CD4-positive, alpha-beta memory T cell (primary cell): ENCODE data around the gene SPECC1. TPM values are rescaled to one million over a fixed set of nuclear protein-coding genes. Genes with fewer than 3 reads are reported as not detected.
"Not testable (repeated sequence)": the region's sequence is repeated elsewhere in the genome, so short reads cannot be mapped to it uniquely, and the experiment has no call there.

ENCODE experiments used
- CTCF ChIA-PET: fragments of 350-600 bp; sonication (Branson Sonifier 250); formaldehyde crosslinking; loops from one replicate; lab custom pipeline; 2021; ENCODE audit warnings: inconsistent platforms; ENCODE audit not compliant: partially characterized antibody; lab: Charles Lee
- POLR2A ChIA-PET: fragments of 350-600 bp; sonication (Branson Sonifier 250); formaldehyde crosslinking; loops from one replicate; lab custom pipeline; 2021; ENCODE audit not compliant: partially characterized antibody; lab: Charles Lee
- DNase-seq, 5 donors: peaks; one replicate each; pipeline versions ENCODE4 v3.0.0 to v3.0.0-alpha.2; 2020 to 2022; ENCODE audit warnings: mixed read lengths in 1 of 5
- H3K27ac ChIP-seq: one replicate; pipeline ENCODE4 v1.7.0; 2013; ENCODE audit warnings: low read depth, low read length
- H3K27me3 ChIP-seq: 2 replicates; pipeline ENCODE4 v1.7.0; 2013; ENCODE audit warnings: mild to moderate bottlenecking, low read length, moderate library complexity; ENCODE audit not compliant: insufficient read depth
- H3K36me3 ChIP-seq: 2 replicates; pipeline ENCODE4 v1.7.0; 2013; ENCODE audit warnings: mild to moderate bottlenecking, low read length, moderate library complexity; ENCODE audit not compliant: insufficient read depth
- H3K4me1 ChIP-seq: 2 replicates; pipeline ENCODE4 v1.7.0; 2013; ENCODE audit warnings: mild to moderate bottlenecking, low read length, moderate library complexity; ENCODE audit not compliant: insufficient read depth
- H3K4me3 ChIP-seq, 2 donors: one replicate each; pipeline ENCODE4 v1.7.0; 2013; ENCODE audit warnings: low read length in 2 of 2, mild to moderate bottlenecking in 1 of 2
- H3K9me3 ChIP-seq, 2 donors: one replicate each; pipeline ENCODE4 v1.7.0; 2013; ENCODE audit warnings: low read length in 2 of 2, control low read depth in 1 of 2; ENCODE audit not compliant: control insufficient read depth in 1 of 2
- H3K27ac Mint-ChIP-seq, 7 donors: one replicate each; pipeline ENCODE4 v1.8.0; 2020 to 2021; ENCODE audit warnings: mixed read lengths in 7 of 7, mild to moderate bottlenecking in 6 of 7, inconsistent platforms in 3 of 7, moderate library complexity in 3 of 7
- H3K27me3 Mint-ChIP-seq, 2 donors: one replicate each; pipeline ENCODE4 v1.8.0; 2020 to 2021; ENCODE audit warnings: mixed read lengths in 2 of 2
- H3K36me3 Mint-ChIP-seq, 2 donors: one replicate each; pipeline ENCODE4 v1.8.0; 2020 to 2021; ENCODE audit warnings: mixed read lengths in 2 of 2, inconsistent platforms in 1 of 2, mild to moderate bottlenecking in 1 of 2
- H3K4me1 Mint-ChIP-seq, 4 donors: one replicate each; pipeline ENCODE4 v1.8.0; 2020 to 2021; ENCODE audit warnings: mixed read lengths in 4 of 4, mild to moderate bottlenecking in 1 of 4
- H3K4me3 Mint-ChIP-seq, 8 donors: one replicate each; pipeline ENCODE4 v1.8.0; 2020 to 2021; ENCODE audit warnings: mixed read lengths in 8 of 8, mild to moderate bottlenecking in 7 of 8, moderate library complexity in 6 of 8, inconsistent platforms in 3 of 8
- H3K9me3 Mint-ChIP-seq, 8 donors: one replicate each; pipeline ENCODE4 v1.8.0; 2020 to 2021; ENCODE audit warnings: mixed read lengths in 8 of 8, mild to moderate bottlenecking in 5 of 8, inconsistent platforms in 3 of 8, moderate library complexity in 1 of 8
- intact Hi-C: fragments of 100-400 bp; cut with micrococcal nuclease; formaldehyde crosslinking; loops from one replicate; pipeline ENCODE4 v1.15.1; 2023
- polyA plus RNA-seq, 2 donors: library from polyadenylated mRNA; unstranded; fragments of 300-500 nt; fragmentation: Illumina TruSeq; gene quantifications; one replicate each; pipeline ENCODE4 v1.2.3, GENCODE V29; 2021
- total RNA-seq, 2 experiments: library from RNA; stranded (reverse); gene quantifications; one replicate each; pipeline ENCODE4 v1.2.3, GENCODE V29; 2021

Gene SPECC1
- total and polyA plus RNA-seq, 4 experiments from 2014 or later, result 1.7 to 13.4 (median 8.7) TPM

- H3K27me3 Mint-ChIP-seq, POLR2A ChIA-PET, H3K4me1 ChIP-seq, H3K9me3 ChIP-seq, H3K4me3 ChIP-seq, CTCF ChIA-PET, H3K4me3 Mint-ChIP-seq, H3K27ac ChIP-seq, H3K36me3 Mint-ChIP-seq, H3K9me3 Mint-ChIP-seq, intact Hi-C loops, H3K27ac Mint-ChIP-seq, H3K4me1 Mint-ChIP-seq, H3K36me3 ChIP-seq, H3K27me3 ChIP-seq, DNase-seq: not testable (repeated sequence)
These were observed 343.4 kb downstream of the SPECC1 start for GRCh38 chr17:20352567-20352966.

- H3K36me3 ChIP-seq, H3K4me3 ChIP-seq, H3K27me3 ChIP-seq, H3K4me1 Mint-ChIP-seq, H3K27ac Mint-ChIP-seq, intact Hi-C loops, DNase-seq, H3K27ac ChIP-seq, H3K9me3 Mint-ChIP-seq, H3K27me3 Mint-ChIP-seq, H3K36me3 Mint-ChIP-seq, H3K9me3 ChIP-seq, H3K4me3 Mint-ChIP-seq, POLR2A ChIA-PET, H3K4me1 ChIP-seq, CTCF ChIA-PET: not testable (repeated sequence)
These were observed 354.7 kb downstream of the SPECC1 start for GRCh38 chr17:20363846-20364245.

Other genes with a start within 250 kb of the SPECC1 start
- 10 to 100 TPM in 1 of 2 experiments, 1 to 10 TPM in 1; 10.0 to 14.5 TPM for gene ULK2, start 141.4 kb upstream of the SPECC1 start, total RNA-seq
- 10 to 100 TPM in 1 of 2 donors, 1 to 10 TPM in 1; 5.2 to 13.2 TPM for gene ULK2, start 141.4 kb upstream of the SPECC1 start, polyA plus RNA-seq
- 10 to 100 TPM; 58.3 to 72.1 TPM for gene AKAP10, start 31.5 kb upstream of the SPECC1 start, total RNA-seq
- gene AKAP10, start 31.5 kb upstream of the SPECC1 start, polyA plus RNA-seq, result 10 to 100 TPM; 23.5 to 30.6 TPM